WTC11 (cell line): Measurements from ENCODE around the gene NDUFA13. TPM values are rescaled to one million over a fixed set of nuclear protein-coding genes. Genes with fewer than 3 reads are reported as not detected.

Source experiments
- ATAC-seq: fragments of 200-7000 bp; cut with Tn5 transposase; 2 replicates; pipeline ENCODE4 v1.10.0; 2021; ENCODE audit warnings: mild to moderate bottlenecking, moderate library complexity
- CTCF ChIA-PET: fragments of 300-600 bp; sonication (Branson Sonifier 250); formaldehyde crosslinking; loops from one replicate; lab custom pipeline; 2021; ENCODE audit warnings: antibody characterized with exemption; lab: Charles Lee
- POLR2A ChIA-PET: fragments of 350-600 bp; sonication (Branson Sonifier 250); formaldehyde crosslinking; loops from one replicate; lab custom pipeline; 2021; ENCODE audit warnings: antibody characterized with exemption; lab: Charles Lee
- DNase-seq: peaks from one replicate; pipeline ENCODE4 v3.0.0; 2021; ENCODE audit warnings: low spot score
- H3K27ac Mint-ChIP-seq: 2 replicates; pipeline ENCODE4 v1.8.0; 2021; ENCODE audit warnings: mixed read lengths
- H3K27me3 Mint-ChIP-seq: 2 replicates; pipeline ENCODE4 v1.8.0; 2021; ENCODE audit warnings: low read depth, mild to moderate bottlenecking, moderate library complexity, mixed read lengths
- H3K36me3 Mint-ChIP-seq: 2 replicates; pipeline ENCODE4 v1.8.0; 2021; ENCODE audit warnings: mixed read lengths
- H3K4me1 Mint-ChIP-seq: 2 replicates; pipeline ENCODE4 v1.8.0; 2022; ENCODE audit warnings: mixed read lengths
- H3K4me3 Mint-ChIP-seq: 2 replicates; pipeline ENCODE4 v1.8.0; 2021; ENCODE audit warnings: mild to moderate bottlenecking, moderate library complexity, mixed read lengths
- H3K9me3 Mint-ChIP-seq: 2 replicates; pipeline ENCODE4 v1.8.0; 2021; ENCODE audit warnings: mixed read lengths
- AR ChIP-seq: fragments of 250-450 bp; sonication (Bioruptor Pico); IDR thresholded peaks from 2 replicates; pipeline ENCODE4 v1.9.0; 2021; ENCODE audit warnings: mild to moderate bottlenecking
- ATF3 ChIP-seq: sonication (generic); formaldehyde crosslinking; conservative IDR thresholded peaks from 2 replicates; pipeline ENCODE4 v1.8.1; 2022; ENCODE audit warnings: mild to moderate bottlenecking, missing genetic modification reagents
- CREB1 ChIP-seq: sonication (generic); formaldehyde crosslinking; IDR thresholded peaks from 2 replicates; pipeline ENCODE4 v1.8.0; 2023; ENCODE audit warnings: mild to moderate bottlenecking, missing genetic modification reagents
- EMX1 ChIP-seq: fragments of 250-450 bp; sonication (Bioruptor Pico); IDR thresholded peaks from 2 replicates; pipeline ENCODE4 v1.8.0; 2021; ENCODE audit warnings: mild to moderate bottlenecking
- ERG ChIP-seq: fragments of 250-450 bp; sonication (Bioruptor Pico); IDR thresholded peaks from 2 replicates; pipeline ENCODE4 v1.8.0; 2021; ENCODE audit warnings: mild to moderate bottlenecking
- FOXP1 ChIP-seq: sonication (generic); formaldehyde crosslinking; IDR thresholded peaks from 2 replicates; pipeline ENCODE4 v1.8.0; 2022; ENCODE audit warnings: missing genetic modification reagents, mild to moderate bottlenecking, moderate library complexity, borderline replicate concordance
- GABPB1 ChIP-seq: sonication (generic); formaldehyde crosslinking; IDR thresholded peaks from 2 replicates; pipeline ENCODE4 v1.8.1; 2023; ENCODE audit warnings: mild to moderate bottlenecking, missing genetic modification reagents
- GTF2I ChIP-seq: fragments of 250-450 bp; sonication (Bioruptor Pico); conservative IDR thresholded peaks from 2 replicates; pipeline ENCODE4 v1.4.0; 2021; ENCODE audit warnings: mild to moderate bottlenecking
- JAZF1 ChIP-seq: fragments of 250-450 bp; sonication (Bioruptor Pico); IDR thresholded peaks from 2 replicates; pipeline ENCODE4 v1.9.0; 2021; ENCODE audit warnings: moderate library complexity, mild to moderate bottlenecking, inconsistent platforms
- MYBL2 ChIP-seq: sonication (generic); formaldehyde crosslinking; IDR thresholded peaks from 2 replicates; pipeline ENCODE4 v1.8.1; 2023; ENCODE audit warnings: mild to moderate bottlenecking, moderate library complexity, missing genetic modification reagents
- PRRX2 ChIP-seq: fragments of 250-450 bp; sonication (Bioruptor Pico); IDR thresholded peaks from 2 replicates; pipeline ENCODE4 v1.8.0; 2021; ENCODE audit warnings: mild to moderate bottlenecking
- SOX15 ChIP-seq: fragments of 250-450 bp; sonication (Bioruptor Pico); IDR thresholded peaks from 2 replicates; pipeline ENCODE4 v1.9.0; 2021; ENCODE audit warnings: mild to moderate bottlenecking
- STAT6 ChIP-seq: sonication (generic); formaldehyde crosslinking; conservative IDR thresholded peaks from 2 replicates; pipeline ENCODE4 v1.8.1; 2023; ENCODE audit warnings: mild to moderate bottlenecking, low read depth, missing genetic modification reagents, moderate library complexity
- ZNF281 ChIP-seq: sonication (generic); formaldehyde crosslinking; IDR thresholded peaks from 2 replicates; pipeline ENCODE4 v1.8.0; 2023; ENCODE audit warnings: mild to moderate bottlenecking, missing genetic modification reagents
- ZNF423 ChIP-seq: fragments of 250-450 bp; sonication (Bioruptor Pico); IDR thresholded peaks from 2 replicates; pipeline ENCODE4 v2.1.2; 2022; ENCODE audit warnings: mild to moderate bottlenecking, moderate library complexity
- ZNF425 ChIP-seq: fragments of 250-450 bp; sonication (Bioruptor Pico); conservative IDR thresholded peaks from 2 replicates; pipeline ENCODE4 v1.9.0; 2021; ENCODE audit warnings: mild to moderate bottlenecking
- total RNA-seq: library from RNA; stranded (reverse); gene quantifications from 3 replicates; pipeline ENCODE4 v1.2.3, GENCODE V29; 2021

The NDUFA13 gene
- total RNA-seq, 1 experiment from 2014 or later: 519 TPM

GRCh38 chr19:19499272-19499995 is 16.6 kb upstream of the NDUFA13 start (continued):
- TF ChIP-seq EMX1 (CRISPR knock-in tag) (no peak), ZNF281 (CRISPR knock-in tag) (no peak)

GRCh38 chr19:19500975-19501644 is 14.9 kb upstream of the NDUFA13 start:
- Mint-ChIP-seq H3K4me1 (no peaks in the 10 kb centered on the region), H3K36me3 (peaks cover 62% of the 10 kb centered on the region), H3K4me3 (no peak overlapping the region), H3K27me3 (no peaks in the 10 kb centered on the region), H3K9me3 (no peaks in the 10 kb centered on the region), H3K27ac (no peak overlapping the region)
- POLR2A ChIA-PET: no interaction called here
- CTCF ChIA-PET: no interaction called here
- DNase-seq (no peak), ATAC-seq (peak; percentile 22; the same call in 1 of the 2 replicates)
- no peak for TF ChIP-seq ERG (CRISPR knock-in tag)

- Mint-ChIP-seq H3K9me3 (no peaks in the 10 kb centered on the region), H3K4me3 (no peak overlapping the region), H3K36me3 (peaks cover 63% of the 10 kb centered on the region), H3K27ac (no peak overlapping the region), H3K4me1 (no peaks in the 10 kb centered on the region), H3K27me3 (no peaks in the 10 kb centered on the region)
- DNase-seq: no peak
- ChIA-PET POLR2A (no interaction called here), CTCF (no interaction called here)
- TF ChIP-seq JAZF1 (CRISPR knock-in tag) (no peak), PRRX2 (CRISPR knock-in tag) (no peak), ZNF425 (CRISPR knock-in tag) (no peak), CREB1 (CRISPR knock-in tag) (no peak)
- ATAC-seq: no peak
Observed at GRCh38 chr19:19501798-19502197, 14.2 kb upstream of the NDUFA13 start.

GRCh38 chr19:19502281-19502680 is 13.7 kb upstream of the NDUFA13 start:
- Mint-ChIP-seq H3K27me3 (no peaks in the 10 kb centered on the region), H3K9me3 (no peaks in the 10 kb centered on the region), H3K27ac (no peak overlapping the region), H3K4me3 (no peak overlapping the region), H3K4me1 (no peaks in the 10 kb centered on the region), H3K36me3 (peaks cover 62% of the 10 kb centered on the region)
- POLR2A ChIA-PET: no interaction called here
- no peak for DNase-seq
- CTCF ChIA-PET: no interaction called here
- no peak for ATAC-seq
- TF ChIP-seq SOX15 (CRISPR knock-in tag) (no peak), ZNF423 (no peak), AR (CRISPR knock-in tag) (no peak), ATF3 (CRISPR knock-in tag) (no peak), GTF2I (CRISPR knock-in tag) (no peak), STAT6 (CRISPR knock-in tag) (no peak), FOXP1 (CRISPR knock-in tag) (no peak), GABPB1 (CRISPR knock-in tag) (no peak), MYBL2 (no peak)
